ENCODE results near the gene P2RX3. TPM values are rescaled to one million over a fixed set of nuclear protein-coding genes. Genes with fewer than 3 reads are reported as not detected.
"Not testable (repeated sequence)": the region's sequence is repeated elsewhere in the genome, so short reads cannot be mapped to it uniquely, and the experiment has no call there.

The P2RX3 gene
- total RNA-seq = not detected in 2 replicates
- long read RNA-seq = 0 reads

DNA sequence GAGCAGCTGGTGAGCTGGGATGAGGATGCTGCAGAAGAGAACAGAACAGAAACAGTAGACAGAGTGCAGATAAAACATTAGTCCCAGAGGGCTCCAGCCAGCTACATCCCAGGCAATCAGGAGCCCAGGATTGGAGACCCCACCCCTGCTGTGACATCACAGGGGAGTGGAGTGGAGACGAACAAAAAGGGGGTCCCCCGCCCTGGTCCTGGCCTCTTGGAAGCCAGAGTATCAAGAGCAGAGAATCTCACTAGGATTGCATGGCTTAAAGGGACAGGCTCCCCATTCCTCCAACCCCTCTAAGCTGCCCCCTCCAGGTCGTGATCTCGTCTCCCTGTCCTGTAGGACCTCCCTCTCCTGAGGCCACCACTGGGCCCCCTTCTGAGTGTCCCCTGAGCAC, at the start of gene P2RX3:
Gene P2RX3, plus strand, starts transcription at position 211 of the 400 bp plus-strand sequence. CDS start 199 bp downstream, outside the sequence.
- H3K27me3 Mint-ChIP-seq = peaks cover 11% of the 10 kb centered on the region
- peaks cover 2% of the 10 kb centered on the region for H3K36me3 Mint-ChIP-seq (ENCODE audit: insufficient read depth)
- no peak for TF ChIP-seq CTCF (IDR thresholded peaks at IDR 0.05; ENCODE audit: unreplicated experiment)
- DNase-seq (ENCODE audit: low spot score, unreplicated experiment) = no peak
- H3K9me3 Mint-ChIP-seq (ENCODE audit: low read depth) = no peaks in the 10 kb centered on the region
- H3K4me3 Mint-ChIP-seq (ENCODE audit: low read depth) = no peak within 1 kb of the TSS
- peak within 1 kb of the TSS; percentile 26 for H3K27ac Mint-ChIP-seq
- peaks cover 23% of the 10 kb centered on the region for H3K4me1 Mint-ChIP-seq (ENCODE audit: low read depth)

DNA sequence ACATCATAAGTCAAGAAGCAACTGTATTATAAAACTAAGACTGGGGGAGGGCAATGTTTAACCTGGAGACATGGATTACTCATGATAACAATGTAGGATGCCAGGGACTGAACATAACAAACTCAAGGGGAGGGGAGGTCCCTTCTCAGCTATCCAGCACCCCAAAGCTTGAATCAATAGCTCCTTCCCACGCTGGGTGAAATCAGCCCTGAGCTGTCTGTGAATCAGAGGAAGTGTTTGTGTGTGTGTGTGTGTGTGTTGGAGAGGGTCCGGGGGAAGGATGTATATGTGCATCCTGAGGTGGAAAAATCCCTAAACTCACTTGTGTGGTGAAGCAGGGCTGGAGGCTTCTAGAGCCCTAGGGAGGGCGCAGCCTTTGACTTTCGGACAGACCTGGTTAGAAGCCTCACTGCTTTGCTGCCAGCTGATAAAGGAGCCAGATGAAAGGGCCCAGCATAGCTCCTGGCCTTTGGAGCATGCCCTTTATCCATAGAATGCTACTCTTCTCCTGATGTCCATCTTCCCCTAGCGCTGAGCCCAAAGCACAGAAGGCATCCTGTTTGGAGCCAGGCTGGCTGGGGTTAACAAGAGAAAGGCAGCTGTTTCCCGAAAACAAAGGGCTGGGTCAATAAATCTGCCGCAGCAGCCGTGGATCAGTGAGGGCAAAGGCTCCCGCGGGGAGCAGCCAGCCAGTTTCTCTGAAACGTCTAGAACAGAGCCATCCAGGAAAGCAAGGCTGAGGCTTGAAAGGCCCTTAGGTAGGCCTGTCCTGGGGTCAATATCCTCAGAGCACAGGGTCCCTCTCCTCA, 49.2 kb upstream of the P2RX3 start:
- Mint-ChIP-seq H3K36me3 (ENCODE audit: insufficient read depth) (no peaks in the 10 kb centered on the region), H3K4me1 (ENCODE audit: low read depth) (peaks cover 26% of the 10 kb centered on the region), H3K27ac (peak overlapping the region; percentile 93), H3K27me3 (no peaks in the 10 kb centered on the region), H3K4me3 (ENCODE audit: low read depth) (no peak overlapping the region), H3K9me3 (ENCODE audit: low read depth) (no peaks in the 10 kb centered on the region)
- DNase-seq (ENCODE audit: low spot score, unreplicated experiment) = no peak
- TF ChIP-seq CTCF (IDR thresholded peaks at IDR 0.05; ENCODE audit: unreplicated experiment) = no peak

- Mint-ChIP-seq H3K36me3 (ENCODE audit: insufficient read depth) (peaks cover 2% of the 10 kb centered on the region), H3K4me1 (ENCODE audit: low read depth) (peaks cover 23% of the 10 kb centered on the region)
- no peak for DNase-seq (ENCODE audit: low spot score, unreplicated experiment)
Observed at GRCh38 chr11:57290288-57290687, 47.9 kb upstream of the P2RX3 start.

GRCh38 chr11:57294225-57295131, 43.7 kb upstream of the P2RX3 start:
- DNase-seq (ENCODE audit: low spot score, unreplicated experiment) = no peak
- no peaks in the 10 kb centered on the region for H3K9me3 Mint-ChIP-seq (ENCODE audit: low read depth)
- H3K4me1 Mint-ChIP-seq (ENCODE audit: low read depth) = peaks cover 10% of the 10 kb centered on the region
- H3K36me3 Mint-ChIP-seq (ENCODE audit: insufficient read depth) = peaks cover 16% of the 10 kb centered on the region
- H3K27ac Mint-ChIP-seq = peak overlapping the region; percentile 19
- no peak overlapping the region for H3K4me3 Mint-ChIP-seq (ENCODE audit: low read depth)
- TF ChIP-seq CTCF (IDR thresholded peaks at IDR 0.05; ENCODE audit: unreplicated experiment) = no peak
- no peaks in the 10 kb centered on the region for H3K27me3 Mint-ChIP-seq

More at GRCh38 chr11:57290288-57290687, 47.9 kb upstream of the P2RX3 start:
- no peak overlapping the region for H3K4me3 Mint-ChIP-seq (ENCODE audit: low read depth)
- no peaks in the 10 kb centered on the region for H3K27me3 Mint-ChIP-seq
- no peak for TF ChIP-seq CTCF (IDR thresholded peaks at IDR 0.05; ENCODE audit: unreplicated experiment)
- no peaks in the 10 kb centered on the region for H3K9me3 Mint-ChIP-seq (ENCODE audit: low read depth)
- H3K27ac Mint-ChIP-seq = peak overlapping the region; percentile 8

GRCh38 chr11:57296205-57296604, 41.9 kb upstream of the P2RX3 start:
- not testable (repeated sequence) for H3K4me1 Mint-ChIP-seq (ENCODE audit: low read depth); H3K27me3 Mint-ChIP-seq; DNase-seq (ENCODE audit: low spot score, unreplicated experiment); H3K27ac Mint-ChIP-seq; H3K9me3 Mint-ChIP-seq (ENCODE audit: low read depth); H3K4me3 Mint-ChIP-seq (ENCODE audit: low read depth)
- peaks cover 29% of the 10 kb centered on the region for H3K36me3 Mint-ChIP-seq (ENCODE audit: insufficient read depth)
